Keratinocyte (primary cell): ENCODE results near the gene CDK10.

Experiments used
- EZH2 ChIP-seq: IDR thresholded peaks from one replicate; pipeline ENCODE4 v1.6.1; 2012; ENCODE audit warnings: inconsistent platforms, mild to moderate bottlenecking, low read length, moderate library complexity
- TF ChIP-seq, protein P1 (sequence below), 3 experiments: IDR thresholded peaks in 1 of 3; conservative IDR thresholded peaks in 1 of 3; optimal IDR thresholded peaks in 1 of 3; 2 replicates in 2 of 3; 3 replicates in 1 of 3; pipeline versions ENCODE3 to v1.5.1; 2011; ENCODE audit warnings: low read length in 3 of 3, mild to moderate bottlenecking in 3 of 3, moderate library complexity in 2 of 3, control low read depth in 1 of 3, inconsistent platforms in 1 of 3; ENCODE audit not compliant: insufficient read depth in 2 of 3; ENCODE audit errors: extremely low read depth in 1 of 3

DNA sequence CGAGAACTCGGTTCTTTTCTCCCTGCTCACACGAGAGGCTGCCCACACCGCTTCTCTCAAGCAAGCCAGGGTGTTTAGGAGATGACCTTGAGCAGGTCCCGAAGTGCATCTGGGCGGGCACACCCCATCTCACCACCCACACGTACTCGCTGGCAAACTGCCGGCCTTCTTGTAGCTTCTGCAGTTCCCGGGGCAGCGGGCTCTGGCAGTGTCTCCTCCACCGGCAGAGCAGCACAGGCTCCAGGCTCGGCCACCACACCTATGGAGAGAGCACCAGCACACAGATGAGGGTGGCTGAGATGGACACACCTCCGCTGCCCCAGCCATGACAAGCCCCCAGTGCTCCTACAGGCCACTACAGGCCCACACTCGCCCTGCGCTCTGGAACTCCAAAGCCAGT, 58.3 kb downstream of the CDK10 start:
- TF ChIP-seq, protein P1, sequence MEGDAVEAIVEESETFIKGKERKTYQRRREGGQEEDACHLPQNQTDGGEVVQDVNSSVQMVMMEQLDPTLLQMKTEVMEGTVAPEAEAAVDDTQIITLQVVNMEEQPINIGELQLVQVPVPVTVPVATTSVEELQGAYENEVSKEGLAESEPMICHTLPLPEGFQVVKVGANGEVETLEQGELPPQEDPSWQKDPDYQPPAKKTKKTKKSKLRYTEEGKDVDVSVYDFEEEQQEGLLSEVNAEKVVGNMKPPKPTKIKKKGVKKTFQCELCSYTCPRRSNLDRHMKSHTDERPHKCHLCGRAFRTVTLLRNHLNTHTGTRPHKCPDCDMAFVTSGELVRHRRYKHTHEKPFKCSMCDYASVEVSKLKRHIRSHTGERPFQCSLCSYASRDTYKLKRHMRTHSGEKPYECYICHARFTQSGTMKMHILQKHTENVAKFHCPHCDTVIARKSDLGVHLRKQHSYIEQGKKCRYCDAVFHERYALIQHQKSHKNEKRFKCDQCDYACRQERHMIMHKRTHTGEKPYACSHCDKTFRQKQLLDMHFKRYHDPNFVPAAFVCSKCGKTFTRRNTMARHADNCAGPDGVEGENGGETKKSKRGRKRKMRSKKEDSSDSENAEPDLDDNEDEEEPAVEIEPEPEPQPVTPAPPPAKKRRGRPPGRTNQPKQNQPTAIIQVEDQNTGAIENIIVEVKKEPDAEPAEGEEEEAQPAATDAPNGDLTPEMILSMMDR (optimal IDR thresholded peaks at IDR 0.05 in 1 of 3, IDR thresholded peaks at IDR 0.05 in 1 of 3, conservative IDR thresholded peaks at IDR 0.05 in 1 of 3; ENCODE audit: extremely low read depth in 1 of 3, insufficient read depth in 2 of 3, low read length in 3 of 3) = no peak
- no peak for TF ChIP-seq EZH2
